Measurements from ENCODE around the gene ZMPSTE24. TPM values are rescaled to one million over a fixed set of nuclear protein-coding genes. Genes with fewer than 3 reads are reported as not detected.
A peak's percentile ranks its signal among the peaks of the same experiment; 100 is the strongest.

Gene ZMPSTE24
- total RNA-seq, 4 donors from 2014 or later = 37.4 to 49.8 (median 48.9) TPM

DNA sequence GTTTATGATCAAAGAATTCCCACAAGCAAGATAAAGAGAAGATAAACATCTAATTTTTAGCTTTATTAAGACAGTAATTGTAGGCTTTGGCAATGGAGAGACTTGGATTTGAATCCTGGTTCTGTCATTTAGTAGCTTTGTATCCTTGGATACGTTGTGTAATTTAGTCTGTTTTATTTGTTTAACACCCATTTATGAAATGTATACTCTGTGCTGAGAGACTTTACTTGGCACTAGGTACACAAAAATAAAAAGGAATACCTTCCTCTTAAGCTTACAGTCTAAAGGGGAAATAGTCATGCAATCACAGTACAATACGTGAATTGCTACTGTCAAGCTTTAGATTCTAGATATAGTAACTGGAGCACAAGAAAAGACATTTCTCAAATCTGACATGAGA is 23.8 kb downstream of the ZMPSTE24 start:
- no peaks in the 10 kb centered on the region for H3K9me3 ChIP-seq
- no peak overlapping the region for H3K4me3 ChIP-seq
- WGBS = 54% methylated on average over 2 of the region's 2 CpGs
- DNase-seq (ENCODE audit: extremely low spot score) = no peak
- intact Hi-C loops (cut with DNase I) = no loop called here
- H3K27ac ChIP-seq (replicated peaks in 1 of 4) = peak overlapping the region in 3 of 4 donors; percentile 9 to 45 (median 25)
- no peaks in the 10 kb centered on the region for H3K27me3 ChIP-seq
- H3K36me3 ChIP-seq = peaks cover 17 to 78% (median 56%) of the 10 kb centered on the region in 4 donors
- TF ChIP-seq EP300 (IDR thresholded peaks at IDR 0.05) (no peak), POLR2A (IDR thresholded peaks at IDR 0.05; ENCODE audit: low read depth) (no peak), POLR2AphosphoS5 (IDR thresholded peaks at IDR 0.05) (no peak)
- TF ChIP-seq, protein P1, sequence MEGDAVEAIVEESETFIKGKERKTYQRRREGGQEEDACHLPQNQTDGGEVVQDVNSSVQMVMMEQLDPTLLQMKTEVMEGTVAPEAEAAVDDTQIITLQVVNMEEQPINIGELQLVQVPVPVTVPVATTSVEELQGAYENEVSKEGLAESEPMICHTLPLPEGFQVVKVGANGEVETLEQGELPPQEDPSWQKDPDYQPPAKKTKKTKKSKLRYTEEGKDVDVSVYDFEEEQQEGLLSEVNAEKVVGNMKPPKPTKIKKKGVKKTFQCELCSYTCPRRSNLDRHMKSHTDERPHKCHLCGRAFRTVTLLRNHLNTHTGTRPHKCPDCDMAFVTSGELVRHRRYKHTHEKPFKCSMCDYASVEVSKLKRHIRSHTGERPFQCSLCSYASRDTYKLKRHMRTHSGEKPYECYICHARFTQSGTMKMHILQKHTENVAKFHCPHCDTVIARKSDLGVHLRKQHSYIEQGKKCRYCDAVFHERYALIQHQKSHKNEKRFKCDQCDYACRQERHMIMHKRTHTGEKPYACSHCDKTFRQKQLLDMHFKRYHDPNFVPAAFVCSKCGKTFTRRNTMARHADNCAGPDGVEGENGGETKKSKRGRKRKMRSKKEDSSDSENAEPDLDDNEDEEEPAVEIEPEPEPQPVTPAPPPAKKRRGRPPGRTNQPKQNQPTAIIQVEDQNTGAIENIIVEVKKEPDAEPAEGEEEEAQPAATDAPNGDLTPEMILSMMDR (IDR thresholded peaks at IDR 0.05) = no peak
- peaks cover 0 to 18% (median 15%) of the 10 kb centered on the region in 4 donors for H3K4me1 ChIP-seq

DNA sequence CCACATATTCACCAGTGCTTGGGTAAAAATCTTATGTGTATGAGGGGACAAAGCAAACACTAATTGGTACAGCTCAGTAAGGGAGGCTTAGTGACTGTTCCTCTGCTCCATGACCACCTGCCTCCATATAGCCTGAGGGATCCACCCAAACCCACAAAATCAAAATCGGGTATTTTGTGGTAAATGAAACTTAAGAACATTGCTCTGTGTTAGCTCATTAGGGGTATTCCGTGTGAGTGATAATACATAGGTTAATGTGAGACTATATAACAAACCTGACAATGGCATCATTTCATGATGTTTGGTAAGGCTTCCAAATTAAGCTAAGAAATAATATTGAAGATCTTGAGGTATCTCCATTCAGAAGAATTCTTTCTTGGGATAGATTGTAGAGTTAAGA is 33.3 kb downstream of the ZMPSTE24 start:
- intact Hi-C loops (cut with DNase I) = no loop called here
- Histone ChIP-seq H3K4me3 (no peak overlapping the region), H3K36me3 (peaks cover 51 to 86% (median 83%) of the 10 kb centered on the region in 4 donors), H3K27ac (replicated peaks in 1 of 4) (no peak overlapping the region), H3K4me1 (no peaks in the 10 kb centered on the region), H3K27me3 (no peaks in the 10 kb centered on the region), H3K9me3 (no peaks in the 10 kb centered on the region)
- TF ChIP-seq POLR2A (IDR thresholded peaks at IDR 0.05; ENCODE audit: low read depth) (no peak), EP300 (IDR thresholded peaks at IDR 0.05) (no peak), POLR2AphosphoS5 (IDR thresholded peaks at IDR 0.05) (no peak)
- TF ChIP-seq, protein P1 (IDR thresholded peaks at IDR 0.05) = no peak
- 97% methylated on average over 2 of the region's 2 CpGs for WGBS
- DNase-seq (ENCODE audit: extremely low spot score) = no peak

DNA sequence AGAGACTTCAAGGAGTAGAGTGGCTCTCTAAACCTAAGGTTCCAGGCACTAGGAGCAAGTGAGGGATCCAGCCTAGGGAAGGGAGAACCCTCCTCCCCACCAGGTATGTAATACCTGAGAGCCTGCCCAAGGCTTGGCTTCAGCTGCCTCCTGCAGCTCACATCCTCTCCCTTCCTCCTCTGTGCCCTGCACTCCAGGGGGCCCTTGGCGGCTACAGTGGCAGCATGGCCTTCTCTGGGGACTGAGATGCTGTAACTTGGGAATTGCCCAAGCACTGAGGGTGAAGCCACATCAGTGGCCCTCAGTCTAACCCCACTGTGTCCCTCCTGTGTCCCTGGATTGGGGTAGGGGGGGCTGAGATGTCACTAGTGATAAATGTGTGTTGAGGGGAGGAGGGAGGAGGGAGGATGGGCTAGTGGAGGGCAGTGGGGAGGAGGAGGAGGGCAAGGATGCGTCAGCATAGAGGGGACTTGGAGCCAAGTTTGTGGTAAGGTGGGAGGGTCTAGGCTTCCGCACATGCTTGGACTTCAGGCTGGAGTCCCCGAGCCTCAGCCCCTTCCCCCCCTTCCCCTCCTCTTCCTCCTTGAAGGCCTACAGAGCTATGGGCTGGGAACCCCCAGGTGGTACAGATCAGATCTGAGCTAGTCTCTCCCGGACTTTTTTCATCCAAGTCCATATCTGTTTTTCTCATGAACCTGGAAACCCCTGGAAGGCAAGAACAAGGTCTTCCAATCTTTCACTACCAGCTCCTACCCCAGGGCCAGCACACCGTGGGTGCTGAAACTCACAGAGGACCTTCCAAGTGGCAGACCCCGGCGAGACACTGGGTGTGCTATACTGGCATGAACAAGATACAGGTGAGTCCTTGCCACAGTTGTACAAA is 41.6 kb downstream of the ZMPSTE24 start:
- H3K27me3 ChIP-seq = peaks cover 0 to 13% (median 0%) of the 10 kb centered on the region in 4 donors
- WGBS = 59% methylated on average over 8 of the region's 8 CpGs
- peaks cover 0 to 5% (median 3%) of the 10 kb centered on the region in 4 donors for H3K36me3 ChIP-seq
- DNase-seq (ENCODE audit: extremely low spot score) = peak; percentile 68
- no peaks in the 10 kb centered on the region for H3K9me3 ChIP-seq
- intact Hi-C loops (cut with DNase I) = no loop called here
- TF ChIP-seq, protein P1 (IDR thresholded peaks at IDR 0.05) = no peak
- TF ChIP-seq POLR2A (IDR thresholded peaks at IDR 0.05; ENCODE audit: low read depth) = no peak
- no peak for TF ChIP-seq POLR2AphosphoS5 (IDR thresholded peaks at IDR 0.05)
- no peak for TF ChIP-seq EP300 (IDR thresholded peaks at IDR 0.05)
- no peaks in the 10 kb centered on the region for H3K4me1 ChIP-seq
- H3K27ac ChIP-seq (replicated peaks in 1 of 4) = no peak overlapping the region
- H3K4me3 ChIP-seq = no peak overlapping the region

DNA sequence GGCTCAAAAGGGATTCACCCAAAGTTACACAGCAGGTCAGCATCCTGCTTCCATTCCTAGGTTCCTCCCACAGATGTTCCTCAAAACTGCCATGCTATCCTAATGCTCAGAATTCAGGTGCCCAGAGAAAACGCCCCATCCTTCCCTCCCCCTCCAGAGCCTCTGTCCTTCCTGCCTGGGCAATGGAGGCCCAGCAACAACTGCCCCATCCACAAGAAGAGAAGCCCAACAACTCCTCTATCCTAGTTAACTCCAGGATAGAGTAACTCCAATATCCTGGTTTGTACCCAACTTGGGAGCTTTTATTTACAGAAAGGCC is 42.2 kb downstream of the ZMPSTE24 start:
- intact Hi-C loops (cut with DNase I) = no loop called here
- Histone ChIP-seq H3K4me3 (no peak overlapping the region), H3K4me1 (no peaks in the 10 kb centered on the region), H3K27me3 (peaks cover 0 to 13% (median 0%) of the 10 kb centered on the region in 4 donors), H3K36me3 (no peaks in the 10 kb centered on the region), H3K27ac (replicated peaks in 1 of 4) (no peak overlapping the region), H3K9me3 (no peaks in the 10 kb centered on the region)
- DNase-seq (ENCODE audit: extremely low spot score) = peak; percentile 64
- TF ChIP-seq POLR2AphosphoS5 (IDR thresholded peaks at IDR 0.05) (no peak), POLR2A (IDR thresholded peaks at IDR 0.05; ENCODE audit: low read depth) (no peak), EP300 (IDR thresholded peaks at IDR 0.05) (no peak)
- TF ChIP-seq, protein P1 (IDR thresholded peaks at IDR 0.05) = no peak
- WGBS = 88% methylated on average over 1 of the region's 1 CpG
